HepG2 (cell line): ENCODE data around the gene FAM53C. TPM values are rescaled to one million over a fixed set of nuclear protein-coding genes. Genes with fewer than 3 reads are reported as not detected.

Source experiments
- AHR ChIP-seq: IDR thresholded peaks from 2 replicates; pipeline ENCODE4 v1.6.1; 2018; ENCODE audit warnings: missing genetic modification reagents, missing compliant biosample characterization
- ATAD3A ChIP-seq: sonication (generic); formaldehyde crosslinking; IDR thresholded peaks from 2 replicates; pipeline ENCODE4 v1.4.0; 2020; ENCODE audit warnings: missing genetic modification reagents
- BCLAF1 ChIP-seq: fragments of 450-650 bp; IDR thresholded peaks from 2 replicates; pipeline ENCODE4 v1.6.1; 2017; ENCODE audit warnings: mild to moderate bottlenecking
- CHD4 ChIP-seq: fragments of 200-600 bp; sonication (generic); IDR thresholded peaks from 2 replicates; pipeline ENCODE4 v1.7.0; 2017; ENCODE audit warnings: mild to moderate bottlenecking, low read length, borderline replicate concordance
- MIER2 ChIP-seq: IDR thresholded peaks from 2 replicates; pipeline ENCODE4 v1.6.1; 2016; ENCODE audit warnings: missing biosample characterization, missing genetic modification reagents
- MXD1 ChIP-seq: sonication (generic); formaldehyde crosslinking; IDR thresholded peaks from 2 replicates; pipeline ENCODE4 v1.4.0; 2020; ENCODE audit warnings: mild to moderate bottlenecking, missing genetic modification reagents
- RNF2 ChIP-seq: fragments of 450-650 bp; conservative IDR thresholded peaks from 2 replicates; pipeline ENCODE4 v1.6.1; 2016; ENCODE audit warnings: low read depth
- ZBTB21 ChIP-seq: sonication (generic); formaldehyde crosslinking; IDR thresholded peaks from 2 replicates; pipeline ENCODE4 v1.4.0; 2020; ENCODE audit warnings: missing genetic modification reagents
- ZNF224 ChIP-seq: sonication (generic); formaldehyde crosslinking; IDR thresholded peaks from 2 replicates; pipeline ENCODE4 v1.5.0; 2020; ENCODE audit warnings: mild to moderate bottlenecking, missing genetic modification reagents
- ZNF264 ChIP-seq: sonication (generic); formaldehyde crosslinking; IDR thresholded peaks from 2 replicates; pipeline ENCODE4 v1.4.0; 2020; ENCODE audit warnings: missing genetic modification reagents
- ZNF274 ChIP-seq: sonication (generic); formaldehyde crosslinking; IDR thresholded peaks from 2 replicates; pipeline ENCODE4 v1.5.1; 2020; ENCODE audit warnings: mild to moderate bottlenecking, missing genetic modification reagents
- ZNF275 ChIP-seq: sonication (generic); formaldehyde crosslinking; IDR thresholded peaks from 2 replicates; pipeline ENCODE4 v1.8.0; 2022; ENCODE audit warnings: missing genetic modification reagents, mild to moderate bottlenecking, inconsistent platforms, borderline replicate concordance
- ZNF503 ChIP-seq: sonication (generic); formaldehyde crosslinking; IDR thresholded peaks from 2 replicates; pipeline ENCODE4 v1.4.0; 2020; ENCODE audit warnings: missing genetic modification reagents
- ZNF512B ChIP-seq: sonication (generic); formaldehyde crosslinking; IDR thresholded peaks from 2 replicates; pipeline ENCODE4 v1.5.1; 2020; ENCODE audit warnings: missing genetic modification reagents, mild to moderate bottlenecking, borderline replicate concordance
- ZNF543 ChIP-seq: sonication (generic); formaldehyde crosslinking; IDR thresholded peaks from 2 replicates; pipeline ENCODE4 v1.4.0; 2020; ENCODE audit warnings: mild to moderate bottlenecking, missing genetic modification reagents
- ZNF570 ChIP-seq: sonication (generic); formaldehyde crosslinking; IDR thresholded peaks from 2 replicates; pipeline ENCODE4 v1.4.0; 2020; ENCODE audit warnings: mild to moderate bottlenecking, missing genetic modification reagents, borderline replicate concordance
- ZNF574 ChIP-seq: sonication (generic); formaldehyde crosslinking; IDR thresholded peaks from 2 replicates; pipeline ENCODE4 v1.4.0; 2020; ENCODE audit warnings: missing genetic modification reagents
- ZNF792 ChIP-seq: IDR thresholded peaks from 2 replicates; pipeline ENCODE4 v1.6.1; 2016
- polyA plus RNA-seq, 8 experiments: library from polyadenylated mRNA; depleted of rRNA in 3 of 8; stranded (reverse) in 7 of 8; unstranded in 1 of 8; fragments of >200 nt; fragmentation: Illumina TruSeq in 4 of 8; extraction: Trizol in 4 of 8; gene quantifications; 2 replicates each; pipeline versions ENCODE4 v1.2.1 to v1.2.3, GENCODE V29; 2011 to 2016; ENCODE audit warnings: low read depth in 4 of 8, missing spikeins in 1 of 8, mixed read lengths in 1 of 8; ENCODE audit not compliant: insufficient read depth in 1 of 8
- total RNA-seq, 5 experiments: library from RNA; depleted of rRNA; stranded (reverse); fragments of >200 nt; fragmentation: Illumina TruSeq; extraction: Trizol; gene quantifications; 2 replicates each; pipeline ENCODE4 v1.2.3, GENCODE V29; 2016; ENCODE audit warnings: low read depth in 1 of 5

The FAM53C gene
- total and polyA plus RNA-seq, 2 of the 13 experiments (the other 11 are each of a cell fraction or from before 2014, with no cell fraction given): 26.9 to 30.1 TPM

- TF ChIP-seq MXD1 (CRISPR knock-in tag) (no peak), MIER2 (0 out of 2 replicates have a peak, but pooled peaks have one; percentile 17), BCLAF1 (no peak), AHR (peak; percentile 34; the same call in 1 of the 2 replicates), ZNF512B (CRISPR knock-in tag) (no peak), ZBTB21 (CRISPR knock-in tag) (no peak), ZNF792 (0 out of 2 replicates have a peak, but pooled peaks have one; percentile 19), ZNF570 (CRISPR knock-in tag) (no peak), ZNF543 (CRISPR knock-in tag) (no peak), CHD4 (no peak), RNF2 (no peak), ZNF224 (CRISPR knock-in tag) (no peak), ZNF274 (CRISPR knock-in tag) (no peak), ZNF503 (CRISPR knock-in tag) (no peak), ZNF264 (CRISPR knock-in tag) (no peak), ZNF275 (CRISPR knock-in tag) (no peak), ZNF574 (peak; percentile 98), ATAD3A (no peak)
Measured at GRCh38 chr5:138352071-138352721, 14.1 kb downstream of the FAM53C start, which contains the start of gene KDM3B (continued).
